ENCODE data around the gene RNF168.
A peak's percentile ranks its signal among the peaks of the same experiment; 100 is the strongest.
"Not testable (repeated sequence)": the region's sequence is repeated elsewhere in the genome, so short reads cannot be mapped to it uniquely, and the experiment has no call there.

The RNF168 gene

DNA sequence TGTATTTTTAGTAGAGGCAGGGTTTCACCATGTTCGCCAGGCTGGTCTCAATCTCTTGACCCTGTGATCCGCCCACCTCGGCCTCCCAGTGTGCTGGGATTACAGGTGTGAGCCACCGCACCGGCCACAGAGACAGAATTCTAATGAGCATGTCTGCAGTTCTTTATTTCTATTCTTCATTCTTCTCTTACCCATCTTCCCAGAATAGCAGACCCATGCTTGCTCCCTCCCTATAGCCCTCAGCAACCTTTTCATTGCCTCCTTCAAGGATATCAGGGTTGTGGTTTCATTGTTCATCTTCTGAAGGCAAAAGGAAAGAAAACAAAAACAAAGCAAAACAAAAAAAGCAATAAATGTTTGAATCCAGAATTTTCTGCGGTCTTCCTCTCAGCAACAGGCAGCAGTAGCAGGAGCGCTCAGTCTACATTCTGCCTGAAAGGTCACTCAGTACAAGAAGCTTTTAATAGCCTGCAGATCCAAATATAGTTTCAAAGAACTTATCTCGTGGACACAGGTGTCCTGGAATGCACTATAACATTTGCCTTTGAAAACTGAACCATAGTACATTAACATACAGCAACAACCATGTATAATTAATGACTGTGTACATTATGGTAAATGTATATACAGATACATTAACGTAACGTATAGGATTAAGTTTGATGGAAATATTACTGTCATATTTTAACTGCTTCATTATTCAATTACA is 11.5 kb upstream of the RNF168 start, which contains the start of gene SMCO1:
Gene SMCO1, minus strand, starts transcription at position 434 of the 709 bp plus-strand sequence. Its CDS starts 137 bp downstream, at position 297.
- no peak for DNase-seq

DNA sequence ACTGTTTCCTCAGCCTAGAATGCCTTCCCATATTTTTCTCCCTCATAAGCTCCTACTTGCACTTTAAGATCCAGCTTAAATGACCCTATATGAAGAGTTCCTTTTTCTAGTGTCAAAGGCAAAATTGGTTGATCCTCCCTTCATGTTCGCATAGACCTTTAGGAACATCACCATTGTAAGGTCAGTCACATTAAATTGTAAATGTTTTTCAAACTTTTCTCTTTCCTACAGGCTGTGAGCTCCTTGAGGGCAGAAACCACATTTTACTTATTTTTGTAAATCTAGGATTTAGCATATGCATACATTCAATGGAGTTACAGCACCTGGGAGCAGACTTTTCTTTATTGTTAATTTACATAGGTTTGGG is 10.8 kb upstream of the RNF168 start:
- DNase-seq: no peak

- no peak for DNase-seq
These were observed 10.3 kb upstream of the RNF168 start for GRCh38 chr3:196513697-196514349.

- not testable (repeated sequence) for DNase-seq
These were observed 8.3 kb upstream of the RNF168 start for GRCh38 chr3:196511646-196512425.

GRCh38 chr3:196511108-196511507 is 7.5 kb upstream of the RNF168 start:
- not testable (repeated sequence) for DNase-seq

GRCh38 chr3:196506687-196507086 is 3.1 kb upstream of the RNF168 start:
- no peak for DNase-seq

DNA sequence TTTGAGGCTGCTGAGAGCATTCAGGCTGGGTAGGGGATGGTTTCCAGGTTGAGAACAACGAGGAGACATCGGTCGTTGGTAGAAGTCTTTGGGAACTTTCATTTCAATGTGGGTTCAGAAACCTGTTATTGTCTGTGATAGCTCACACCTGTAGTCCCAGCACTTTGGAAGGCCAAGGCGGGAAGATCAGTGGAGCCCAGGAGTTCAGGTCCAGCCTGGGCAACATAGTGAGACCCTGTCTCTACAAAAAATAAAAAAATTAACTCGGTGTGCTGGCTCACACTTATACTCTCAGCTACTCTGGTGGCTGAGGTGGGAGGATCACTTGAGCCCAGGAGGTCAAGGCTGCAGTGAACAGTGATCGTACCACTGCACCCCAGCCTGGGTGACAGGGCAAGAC is 988 bp upstream of the RNF168 start:
- DNase-seq: no peak

- DNase-seq: not testable (repeated sequence)
These were observed 470 bp upstream of the RNF168 start for GRCh38 chr3:196504077-196504398.

GRCh38 chr3:196502775-196503195 is 783 bp downstream of the RNF168 start:
- peak; percentile 46 for DNase-seq

- no peak for DNase-seq
These were observed 2.1 kb downstream of the RNF168 start for GRCh38 chr3:196501316-196502044.

DNA sequence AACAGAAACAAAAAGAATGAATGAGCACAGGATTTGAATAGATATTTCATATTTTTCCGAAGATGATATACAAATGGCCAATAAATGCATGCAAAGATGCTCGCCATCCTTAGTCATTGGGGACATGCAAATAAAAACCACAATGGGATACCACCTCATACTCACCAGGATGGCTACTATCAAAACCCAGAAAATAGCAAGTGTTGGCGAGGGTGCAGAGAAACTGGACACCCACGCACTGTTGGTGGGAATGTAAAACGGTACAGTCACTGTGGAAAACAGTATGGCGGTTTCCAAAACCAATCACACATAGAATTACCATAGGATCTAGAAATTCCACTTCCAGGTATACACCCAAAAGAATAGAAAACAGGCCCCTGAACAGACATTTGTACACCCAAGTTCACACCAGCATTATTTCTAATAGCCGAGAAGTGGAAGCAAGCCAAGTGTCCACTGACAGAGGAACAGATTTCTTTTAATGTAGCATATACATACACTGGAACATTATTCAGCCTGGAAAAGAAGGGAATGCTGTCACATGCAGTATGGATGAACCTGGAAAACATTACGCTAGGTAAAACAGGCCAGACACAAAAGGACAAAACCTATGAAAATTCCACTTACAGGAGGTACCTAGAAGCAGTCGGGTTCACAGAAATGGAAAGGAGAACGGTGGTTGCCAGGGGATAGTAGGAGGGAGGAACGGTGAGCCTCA is 3.6 kb downstream of the RNF168 start:
- DNase-seq: no peak

- no peak for DNase-seq
These were observed 4.5 kb downstream of the RNF168 start for GRCh38 chr3:196499061-196499460.

GRCh38 chr3:196498297-196498696 is 5.3 kb downstream of the RNF168 start:
- DNase-seq: no peak

GRCh38 chr3:196496183-196496582 is 7.4 kb downstream of the RNF168 start:
- no peak for DNase-seq

- DNase-seq: no peak
These were observed 10.3 kb downstream of the RNF168 start for GRCh38 chr3:196493292-196493691.

DNA sequence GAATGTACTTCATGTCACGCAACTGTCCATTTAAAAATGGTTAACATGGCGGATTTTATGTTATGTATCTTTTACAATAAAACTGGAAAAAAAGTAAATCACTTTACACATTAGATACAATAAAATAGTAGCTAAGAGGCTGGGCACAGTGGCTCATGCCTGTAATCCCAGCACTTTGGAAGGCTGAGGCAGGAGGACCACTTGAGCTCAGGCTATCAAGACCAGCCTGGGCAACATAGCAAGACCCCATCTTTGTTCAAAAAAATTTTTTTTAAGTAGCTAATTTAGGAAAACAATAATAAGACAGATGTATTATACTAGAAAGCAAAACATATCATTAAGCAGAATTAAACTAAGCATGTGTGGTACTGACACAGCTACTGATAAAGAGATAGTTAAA is 11.5 kb downstream of the RNF168 start:
- no peak for DNase-seq

DNA sequence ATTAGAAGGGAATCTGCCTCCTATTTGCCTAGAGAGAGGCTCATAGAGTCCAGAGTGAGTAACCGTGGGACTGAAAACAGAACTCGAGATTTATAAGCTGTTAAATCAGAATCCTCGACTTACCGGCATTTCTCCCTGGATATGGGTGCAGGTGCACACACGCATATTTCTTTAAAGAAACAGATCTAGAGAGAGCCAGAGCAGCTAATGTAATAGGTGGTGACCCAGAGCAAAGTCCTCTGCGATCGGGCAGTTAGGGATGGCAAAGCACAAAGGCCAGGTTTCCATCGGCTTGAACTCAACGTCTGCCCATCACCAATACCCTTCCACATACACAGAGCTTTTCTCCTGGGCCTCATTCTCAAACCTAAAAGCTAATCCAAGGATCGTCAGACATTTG is 13.8 kb downstream of the RNF168 start:
- DNase-seq: no peak

- no peak for DNase-seq
These were observed 17.3 kb downstream of the RNF168 start for GRCh38 chr3:196486263-196486662.

- DNase-seq: no peak
These were observed 25.9 kb downstream of the RNF168 start for GRCh38 chr3:196477678-196478077.

DNA sequence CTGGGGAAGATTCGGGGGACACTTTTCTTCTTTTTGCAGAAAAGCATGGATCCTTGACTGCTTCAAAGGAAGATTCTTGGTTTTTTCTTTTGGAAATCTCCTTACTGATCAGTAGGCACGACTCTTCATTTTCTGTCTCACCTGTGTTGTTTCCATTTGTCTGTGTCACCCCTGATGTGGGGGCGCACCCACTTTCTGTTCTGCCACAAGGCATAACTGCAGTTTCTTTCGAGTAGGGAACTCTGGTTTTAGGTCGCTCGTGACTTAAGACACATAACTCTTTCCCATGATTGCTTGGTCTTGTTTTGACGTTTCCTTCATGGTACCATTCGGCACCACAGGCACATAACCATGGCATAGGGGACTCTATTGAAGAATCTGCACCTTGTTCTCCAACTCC is 31.3 kb downstream of the RNF168 start:
- no peak for DNase-seq

DNA sequence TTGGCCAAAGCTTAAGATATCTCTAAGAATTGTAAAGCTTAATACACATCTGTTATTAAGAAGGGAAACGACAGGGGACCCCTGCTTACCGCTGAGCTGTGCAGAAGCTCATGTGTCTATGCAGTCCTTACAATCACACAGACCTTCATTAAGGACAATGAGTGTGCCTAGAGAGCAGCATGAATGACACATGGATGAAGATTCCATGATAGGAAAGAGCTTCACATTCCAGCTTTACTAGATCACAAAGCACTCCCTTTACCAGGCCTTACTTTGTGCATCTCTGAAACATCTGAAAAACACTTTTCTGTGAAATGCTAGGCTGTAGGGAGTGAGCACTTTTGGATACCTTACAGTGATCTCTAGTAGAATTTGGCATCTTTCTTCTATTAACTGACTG is 32.0 kb downstream of the RNF168 start:
- DNase-seq: no peak

DNA sequence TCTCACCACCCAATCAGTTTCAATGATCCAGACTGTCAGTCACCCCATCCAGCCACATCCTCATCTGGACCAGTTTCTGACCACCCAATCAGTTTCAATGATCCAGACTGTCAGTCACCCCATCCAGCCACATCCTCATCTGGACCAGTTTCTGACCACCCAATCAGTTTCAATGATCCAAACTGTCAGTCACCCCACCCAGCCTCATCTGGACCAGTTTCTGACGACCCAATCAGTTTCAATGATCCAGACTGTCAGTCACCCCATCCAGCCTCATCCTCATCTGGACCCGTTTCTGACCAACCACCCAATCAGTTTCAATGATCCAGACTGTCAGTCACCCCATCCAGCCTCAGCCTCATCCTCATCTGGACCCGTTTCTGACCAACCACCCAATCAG is 33.4 kb downstream of the RNF168 start:
- DNase-seq: not testable (repeated sequence)

- no peak for DNase-seq
These were observed 39.8 kb downstream of the RNF168 start for GRCh38 chr3:196463804-196464203.

All from NCI-H2029 (cell line).